Prostate gland (tissue), 2 donors: Measurements from ENCODE around the gene KCTD20. TPM values are rescaled to one million over a fixed set of nuclear protein-coding genes. Genes with fewer than 3 reads are reported as not detected.

Source experiments
- DNase-seq: peaks from one replicate; pipeline ENCODE4 v3.0.0-alpha.2; 2019; ENCODE audit warnings: low spot score
- H3K27ac ChIP-seq, 2 donors: fragments of 200-600 bp; sonication (generic); 2 replicates each; pipeline ENCODE4 v1.5.1; 2017 to 2019
- H3K27me3 ChIP-seq: fragments of 200-600 bp; sonication (generic); replicated peaks from 2 replicates; pipeline ENCODE4 v1.5.1; 2019; ENCODE audit not compliant: insufficient read depth
- H3K36me3 ChIP-seq, 2 donors: fragments of 200-600 bp; sonication (generic); 1 replicate in 1 of 2; 2 replicates in 1 of 2; pipeline versions ENCODE4 v1.5.1 to v1.8.1; 2017 to 2019
- H3K4me1 ChIP-seq: fragments of 200-600 bp; sonication (generic); replicated peaks from 2 replicates; pipeline ENCODE4 v1.5.1; 2019
- H3K4me3 ChIP-seq, 2 donors: fragments of 200-600 bp; sonication (generic); 2 replicates each; pipeline ENCODE4 v1.5.1; 2017 to 2019
- H3K9me3 ChIP-seq: fragments of 200-600 bp; sonication (generic); 2 replicates; pipeline ENCODE4 v1.5.1; 2017
- CTCF ChIP-seq, 4 experiments: fragments of 200-600 bp in 2 of 4; fragments of 450-650 bp in 2 of 4; sonication (generic) in 2 of 4; IDR thresholded peaks; 1 replicate in 3 of 4; 2 replicates in 1 of 4; pipeline ENCODE4 v1.5.1; 2016 to 2019; ENCODE audit warnings: antibody characterized with exemption in 4 of 4, mild to moderate bottlenecking in 2 of 4, moderate library complexity in 2 of 4
- POLR2A ChIP-seq: fragments of 450-650 bp; IDR thresholded peaks from one replicate; pipeline ENCODE4 v1.6.1; 2016; ENCODE audit warnings: antibody characterized with exemption, mild to moderate bottlenecking
- POLR2AphosphoS5 ChIP-seq: sonication (generic); formaldehyde crosslinking; IDR thresholded peaks from one replicate; pipeline ENCODE4 v1.6.1; 2017; ENCODE audit warnings: antibody characterized with exemption
- WGBS: methylation state at CpG from one replicate; pipeline ENCODE4 v1.1.5; 2018; 5-methylcytosine and 5-hydroxymethylcytosine counted together
- intact Hi-C: fragments of 100-400 bp; cut with DNase I; formaldehyde crosslinking; loops from one replicate; pipeline ENCODE4 v1.14.2; 2022
- total RNA-seq, 2 donors: library from RNA; depleted of rRNA; stranded (reverse); fragments of >200 nt; gene quantifications; one replicate each; pipeline ENCODE4 v1.1.0, GENCODE V29; 2016

The KCTD20 gene
- total RNA-seq, 2 donors from 2014 or later = 33.7 to 44.1 TPM

DNA sequence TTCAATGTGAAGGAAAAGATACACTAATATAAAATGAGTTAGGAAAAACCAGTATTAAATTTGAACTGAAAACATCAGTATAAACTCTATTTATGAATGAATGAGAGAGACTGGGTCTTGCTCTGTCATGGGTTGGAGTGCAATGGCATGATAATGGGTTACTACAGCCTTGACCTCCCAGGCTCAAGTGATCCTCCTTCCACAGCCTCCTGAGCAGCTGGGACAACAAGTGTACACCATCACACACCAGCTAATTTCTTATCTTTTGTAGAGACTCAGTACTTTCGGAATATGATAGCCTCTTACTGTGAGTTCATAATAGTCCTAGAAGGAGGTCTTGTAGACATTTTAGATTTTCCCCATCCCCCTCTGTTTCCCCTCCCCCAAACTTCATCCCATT, 21.4 kb downstream of the KCTD20 start:
- TF ChIP-seq CTCF (IDR thresholded peaks at IDR 0.05) (no peak), POLR2A (no peak), POLR2AphosphoS5 (no peak)
- no peaks in the 10 kb centered on the region for H3K36me3 ChIP-seq
- H3K4me1 ChIP-seq = no peaks in the 10 kb centered on the region
- no peak for DNase-seq
- no peaks in the 10 kb centered on the region for H3K9me3 ChIP-seq
- H3K27ac ChIP-seq = no peak overlapping the region
- WGBS = 88% methylated on average over 1 of the region's 1 CpG
- intact Hi-C loops = no loop called here
- no peaks in the 10 kb centered on the region for H3K27me3 ChIP-seq
- no peak overlapping the region for H3K4me3 ChIP-seq

- no peak overlapping the region for H3K4me3 ChIP-seq
- 98% methylated on average over 3 of the region's 3 CpGs for WGBS
- no peak for DNase-seq
- H3K9me3 ChIP-seq = no peaks in the 10 kb centered on the region
- intact Hi-C loops = no loop called here
- TF ChIP-seq POLR2A (no peak), POLR2AphosphoS5 (no peak), CTCF (IDR thresholded peaks at IDR 0.05) (no peak)
- H3K4me1 ChIP-seq = no peaks in the 10 kb centered on the region
- peaks cover 0 to 5% of the 10 kb centered on the region in 2 donors for H3K36me3 ChIP-seq
- no peak overlapping the region for H3K27ac ChIP-seq
- no peaks in the 10 kb centered on the region for H3K27me3 ChIP-seq
These were observed 24.8 kb downstream of the KCTD20 start for GRCh38 chr6:36467625-36468024.

GRCh38 chr6:36469148-36469661, 26.4 kb downstream of the KCTD20 start:
- H3K4me3 ChIP-seq = no peak overlapping the region
- DNase-seq = no peak
- no peaks in the 10 kb centered on the region for H3K27me3 ChIP-seq
- no peaks in the 10 kb centered on the region for H3K4me1 ChIP-seq
- intact Hi-C loops = no loop called here
- H3K36me3 ChIP-seq = peaks cover 0 to 5% of the 10 kb centered on the region in 2 donors
- TF ChIP-seq POLR2A = no peak
- no peak for TF ChIP-seq CTCF (IDR thresholded peaks at IDR 0.05)
- TF ChIP-seq POLR2AphosphoS5 = no peak
- WGBS = 86% methylated on average over 6 of the region's 6 CpGs
- H3K27ac ChIP-seq = no peak overlapping the region
- no peaks in the 10 kb centered on the region for H3K9me3 ChIP-seq

DNA sequence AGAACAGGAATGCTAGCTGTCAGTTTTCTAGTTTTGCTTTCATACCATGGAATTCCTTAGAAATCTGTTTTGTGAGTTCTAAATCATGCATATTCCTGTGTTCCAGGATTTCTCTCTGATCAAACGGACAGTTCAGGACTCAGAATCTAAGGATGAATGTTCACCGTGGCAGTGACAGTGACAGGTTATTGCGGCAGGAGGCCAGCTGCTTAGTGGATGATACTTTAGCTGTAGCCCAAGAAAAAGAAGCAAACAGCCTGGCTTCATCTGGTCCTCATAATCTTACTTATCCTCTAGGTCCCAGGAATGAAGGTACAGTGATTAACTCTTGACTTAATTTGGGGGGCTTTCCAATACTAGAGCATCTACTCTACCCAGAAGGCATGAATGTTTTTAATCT, 27.1 kb downstream of the KCTD20 start:
- no peak for DNase-seq
- TF ChIP-seq POLR2A (no peak), CTCF (IDR thresholded peaks at IDR 0.05) (no peak), POLR2AphosphoS5 (no peak)
- Histone ChIP-seq H3K27me3 (no peaks in the 10 kb centered on the region), H3K27ac (no peak overlapping the region), H3K36me3 (peaks cover 0 to 5% of the 10 kb centered on the region in 2 donors), H3K9me3 (no peaks in the 10 kb centered on the region), H3K4me3 (no peak overlapping the region), H3K4me1 (no peaks in the 10 kb centered on the region)
- intact Hi-C loops = no loop called here
- WGBS = 93% methylated on average over 3 of the region's 3 CpGs

GRCh38 chr6:36478051-36478526, 35.3 kb downstream of the KCTD20 start:
- H3K27ac ChIP-seq = no peak overlapping the region
- no peak for TF ChIP-seq POLR2A
- no peak for TF ChIP-seq POLR2AphosphoS5
- no peak for TF ChIP-seq CTCF (IDR thresholded peaks at IDR 0.05)
- H3K27me3 ChIP-seq = no peaks in the 10 kb centered on the region
- H3K4me3 ChIP-seq = no peak overlapping the region
- intact Hi-C loops = no loop called here
- WGBS = 95% methylated on average over 2 of the region's 2 CpGs
- no peaks in the 10 kb centered on the region for H3K9me3 ChIP-seq
- no peaks in the 10 kb centered on the region for H3K36me3 ChIP-seq
- no peaks in the 10 kb centered on the region for H3K4me1 ChIP-seq
- no peak for DNase-seq
